ENCODE data around the gene PIMREG.
A peak's percentile ranks its signal among the peaks of the same experiment; 100 is the strongest.

PIMREG gene

GRCh38 chr17:6450926-6451832, 6.9 kb downstream of the PIMREG start:
- Mint-ChIP-seq H3K27me3 (no peaks in the 10 kb centered on the region), H3K4me3 (no peak overlapping the region), H3K4me1 (ENCODE audit: low read depth) (peaks cover 6% of the 10 kb centered on the region), H3K9me3 (no peaks in the 10 kb centered on the region), H3K36me3 (ENCODE audit: low read depth) (no peaks in the 10 kb centered on the region), H3K27ac (no peak overlapping the region)
- DNase-seq: no peak

GRCh38 chr17:6452471-6453266, 8.4 kb downstream of the PIMREG start:
- Mint-ChIP-seq H3K4me3 (no peak overlapping the region), H3K4me1 (ENCODE audit: low read depth) (peaks cover 12% of the 10 kb centered on the region), H3K9me3 (no peaks in the 10 kb centered on the region), H3K27me3 (no peaks in the 10 kb centered on the region), H3K36me3 (ENCODE audit: low read depth) (no peaks in the 10 kb centered on the region), H3K27ac (no peak overlapping the region)
- DNase-seq: no peak

GRCh38 chr17:6453279-6454024, 9.2 kb downstream of the PIMREG start:
- Mint-ChIP-seq H3K36me3 (ENCODE audit: low read depth) (no peaks in the 10 kb centered on the region), H3K27me3 (no peaks in the 10 kb centered on the region), H3K4me3 (no peak overlapping the region), H3K9me3 (no peaks in the 10 kb centered on the region), H3K27ac (no peak overlapping the region), H3K4me1 (ENCODE audit: low read depth) (peaks cover 12% of the 10 kb centered on the region)
- no peak for DNase-seq

- Mint-ChIP-seq H3K36me3 (ENCODE audit: low read depth) (no peaks in the 10 kb centered on the region), H3K27ac (no peak overlapping the region), H3K4me1 (ENCODE audit: low read depth) (peaks cover 12% of the 10 kb centered on the region), H3K27me3 (no peaks in the 10 kb centered on the region), H3K4me3 (no peak overlapping the region), H3K9me3 (no peaks in the 10 kb centered on the region)
- DNase-seq: no peak
Measured at GRCh38 chr17:6454495-6455320, 10.5 kb downstream of the PIMREG start.

GRCh38 chr17:6455321-6455705, 11.1 kb downstream of the PIMREG start:
- peak; percentile 68 for DNase-seq
- Mint-ChIP-seq H3K4me1 (ENCODE audit: low read depth) (peaks cover 12% of the 10 kb centered on the region), H3K36me3 (ENCODE audit: low read depth) (no peaks in the 10 kb centered on the region), H3K27me3 (no peaks in the 10 kb centered on the region), H3K4me3 (no peak overlapping the region), H3K9me3 (no peaks in the 10 kb centered on the region), H3K27ac (no peak overlapping the region)

GRCh38 chr17:6456321-6456720, 12.1 kb downstream of the PIMREG start:
- Mint-ChIP-seq H3K27ac (no peak overlapping the region), H3K4me3 (no peak overlapping the region)

GRCh38 chr17:6456914-6457687, 12.8 kb downstream of the PIMREG start:
- peaks cover 22% of the 10 kb centered on the region for H3K4me1 Mint-ChIP-seq (ENCODE audit: low read depth)
- H3K9me3 Mint-ChIP-seq: no peaks in the 10 kb centered on the region
- no peak overlapping the region for H3K27ac Mint-ChIP-seq
- no peaks in the 10 kb centered on the region for H3K36me3 Mint-ChIP-seq (ENCODE audit: low read depth)
- H3K4me3 Mint-ChIP-seq: no peak overlapping the region
- no peaks in the 10 kb centered on the region for H3K27me3 Mint-ChIP-seq
- DNase-seq: no peak

More at GRCh38 chr17:6456321-6456720, 12.1 kb downstream of the PIMREG start:
- Mint-ChIP-seq H3K27me3 (no peaks in the 10 kb centered on the region), H3K36me3 (ENCODE audit: low read depth) (no peaks in the 10 kb centered on the region), H3K4me1 (ENCODE audit: low read depth) (peaks cover 14% of the 10 kb centered on the region), H3K9me3 (no peaks in the 10 kb centered on the region)
- no peak for DNase-seq

- no peak overlapping the region for H3K4me3 Mint-ChIP-seq
- H3K4me1 Mint-ChIP-seq (ENCODE audit: low read depth): peaks cover 24% of the 10 kb centered on the region
- DNase-seq: no peak
- no peak overlapping the region for H3K27ac Mint-ChIP-seq
- H3K9me3 Mint-ChIP-seq: no peaks in the 10 kb centered on the region
- H3K36me3 Mint-ChIP-seq (ENCODE audit: low read depth): no peaks in the 10 kb centered on the region
- H3K27me3 Mint-ChIP-seq: no peaks in the 10 kb centered on the region
Measured at GRCh38 chr17:6457688-6458459, 13.6 kb downstream of the PIMREG start.

GRCh38 chr17:6458460-6458950, 14.2 kb downstream of the PIMREG start:
- DNase-seq: no peak
- Mint-ChIP-seq H3K27me3 (no peaks in the 10 kb centered on the region), H3K27ac (no peak overlapping the region), H3K36me3 (ENCODE audit: low read depth) (no peaks in the 10 kb centered on the region), H3K9me3 (no peaks in the 10 kb centered on the region), H3K4me1 (ENCODE audit: low read depth) (peaks cover 24% of the 10 kb centered on the region), H3K4me3 (no peak overlapping the region)

GRCh38 chr17:6460531-6461161, 16.4 kb downstream of the PIMREG start:
- H3K27ac Mint-ChIP-seq: no peak overlapping the region
- no peaks in the 10 kb centered on the region for H3K36me3 Mint-ChIP-seq (ENCODE audit: low read depth)
- H3K4me1 Mint-ChIP-seq (ENCODE audit: low read depth): peaks cover 21% of the 10 kb centered on the region

GRCh38 chr17:6461246-6461645, 17.0 kb downstream of the PIMREG start:
- DNase-seq: no peak
- Mint-ChIP-seq H3K4me1 (ENCODE audit: low read depth) (peaks cover 21% of the 10 kb centered on the region), H3K9me3 (no peaks in the 10 kb centered on the region), H3K27ac (no peak overlapping the region), H3K27me3 (no peaks in the 10 kb centered on the region), H3K36me3 (ENCODE audit: low read depth) (no peaks in the 10 kb centered on the region), H3K4me3 (no peak overlapping the region)

More at GRCh38 chr17:6460531-6461161, 16.4 kb downstream of the PIMREG start:
- Mint-ChIP-seq H3K4me3 (no peak overlapping the region), H3K27me3 (no peaks in the 10 kb centered on the region), H3K9me3 (no peaks in the 10 kb centered on the region)
- no peak for DNase-seq

GRCh38 chr17:6461792-6462524, 17.7 kb downstream of the PIMREG start:
- no peak overlapping the region for H3K4me3 Mint-ChIP-seq

More at GRCh38 chr17:6461792-6462524, 17.7 kb downstream of the PIMREG start:
- Mint-ChIP-seq H3K27me3 (no peaks in the 10 kb centered on the region), H3K9me3 (no peaks in the 10 kb centered on the region), H3K27ac (no peak overlapping the region), H3K4me1 (ENCODE audit: low read depth) (peaks cover 19% of the 10 kb centered on the region), H3K36me3 (ENCODE audit: low read depth) (no peaks in the 10 kb centered on the region)
- no peak for DNase-seq

All from activated T-cell treated with anti-CD3 and anti-CD28 coated beads, Interleukin-2, amount 50 U/mL, for 24 hours (primary cell).